ENCODE data around the gene COPS2. TPM values are rescaled to one million over a fixed set of nuclear protein-coding genes. Genes with fewer than 3 reads are reported as not detected.

The COPS2 gene
- total and polyA plus RNA-seq, 9 of the 15 experiments (the other 6 are each of a cell fraction or from before 2014, with no cell fraction given): 66.4 to 154 (median 117) TPM

DNA sequence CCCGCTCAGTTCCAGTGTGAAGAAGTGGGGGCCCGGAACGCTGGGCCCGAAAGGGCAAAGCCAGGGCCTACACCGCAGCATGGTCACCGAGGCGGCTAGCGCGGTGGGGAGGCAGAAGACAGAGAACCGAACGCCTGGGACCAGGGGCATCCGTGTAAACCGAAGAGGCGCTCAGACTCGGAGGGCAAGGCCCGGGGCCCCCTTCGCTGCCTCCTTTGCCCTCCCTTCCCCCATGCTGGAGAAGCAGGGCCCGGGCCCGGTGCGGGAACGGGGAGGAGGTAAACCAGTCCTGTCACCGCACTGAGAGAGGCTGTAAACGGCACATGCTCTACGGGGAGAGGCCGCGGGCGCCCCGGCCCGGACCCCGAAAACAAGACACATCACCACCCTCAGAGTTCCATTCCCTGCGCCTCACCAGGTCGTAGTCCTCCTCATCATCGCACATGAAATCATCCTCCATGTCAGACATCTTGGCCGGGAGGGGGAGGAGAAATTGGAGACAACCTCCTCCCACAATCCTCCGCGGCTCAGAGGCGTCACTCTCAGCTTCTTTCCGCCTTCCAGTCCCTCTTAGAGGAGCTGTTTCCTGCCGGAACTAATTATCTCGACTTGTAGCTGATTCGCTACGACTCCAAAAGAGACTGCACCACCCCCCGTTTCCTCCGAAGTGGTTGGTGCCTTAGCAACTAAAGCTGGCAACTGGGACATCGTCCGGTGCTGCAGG is at the start of gene COPS2 (continued):
- TF ChIP-seq, protein P1, sequence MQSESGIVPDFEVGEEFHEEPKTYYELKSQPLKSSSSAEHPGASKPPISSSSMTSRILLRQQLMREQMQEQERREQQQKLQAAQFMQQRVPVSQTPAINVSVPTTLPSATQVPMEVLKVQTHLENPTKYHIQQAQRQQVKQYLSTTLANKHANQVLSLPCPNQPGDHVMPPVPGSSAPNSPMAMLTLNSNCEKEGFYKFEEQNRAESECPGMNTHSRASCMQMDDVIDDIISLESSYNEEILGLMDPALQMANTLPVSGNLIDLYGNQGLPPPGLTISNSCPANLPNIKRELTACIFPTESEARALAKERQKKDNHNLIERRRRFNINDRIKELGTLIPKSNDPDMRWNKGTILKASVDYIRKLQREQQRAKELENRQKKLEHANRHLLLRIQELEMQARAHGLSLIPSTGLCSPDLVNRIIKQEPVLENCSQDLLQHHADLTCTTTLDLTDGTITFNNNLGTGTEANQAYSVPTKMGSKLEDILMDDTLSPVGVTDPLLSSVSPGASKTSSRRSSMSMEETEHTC (IDR thresholded peaks at IDR 0.05): no peak
- TF ChIP-seq, protein P2, sequence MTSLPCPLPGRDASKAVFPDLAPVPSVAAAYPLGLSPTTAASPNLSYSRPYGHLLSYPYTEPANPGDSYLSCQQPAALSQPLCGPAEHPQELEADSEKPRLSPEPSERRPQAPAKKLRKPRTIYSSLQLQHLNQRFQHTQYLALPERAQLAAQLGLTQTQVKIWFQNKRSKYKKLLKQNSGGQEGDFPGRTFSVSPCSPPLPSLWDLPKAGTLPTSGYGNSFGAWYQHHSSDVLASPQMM (CRISPR knock-in tag; IDR thresholded peaks at IDR 0.05): no peak
- TF ChIP-seq, protein P3, sequence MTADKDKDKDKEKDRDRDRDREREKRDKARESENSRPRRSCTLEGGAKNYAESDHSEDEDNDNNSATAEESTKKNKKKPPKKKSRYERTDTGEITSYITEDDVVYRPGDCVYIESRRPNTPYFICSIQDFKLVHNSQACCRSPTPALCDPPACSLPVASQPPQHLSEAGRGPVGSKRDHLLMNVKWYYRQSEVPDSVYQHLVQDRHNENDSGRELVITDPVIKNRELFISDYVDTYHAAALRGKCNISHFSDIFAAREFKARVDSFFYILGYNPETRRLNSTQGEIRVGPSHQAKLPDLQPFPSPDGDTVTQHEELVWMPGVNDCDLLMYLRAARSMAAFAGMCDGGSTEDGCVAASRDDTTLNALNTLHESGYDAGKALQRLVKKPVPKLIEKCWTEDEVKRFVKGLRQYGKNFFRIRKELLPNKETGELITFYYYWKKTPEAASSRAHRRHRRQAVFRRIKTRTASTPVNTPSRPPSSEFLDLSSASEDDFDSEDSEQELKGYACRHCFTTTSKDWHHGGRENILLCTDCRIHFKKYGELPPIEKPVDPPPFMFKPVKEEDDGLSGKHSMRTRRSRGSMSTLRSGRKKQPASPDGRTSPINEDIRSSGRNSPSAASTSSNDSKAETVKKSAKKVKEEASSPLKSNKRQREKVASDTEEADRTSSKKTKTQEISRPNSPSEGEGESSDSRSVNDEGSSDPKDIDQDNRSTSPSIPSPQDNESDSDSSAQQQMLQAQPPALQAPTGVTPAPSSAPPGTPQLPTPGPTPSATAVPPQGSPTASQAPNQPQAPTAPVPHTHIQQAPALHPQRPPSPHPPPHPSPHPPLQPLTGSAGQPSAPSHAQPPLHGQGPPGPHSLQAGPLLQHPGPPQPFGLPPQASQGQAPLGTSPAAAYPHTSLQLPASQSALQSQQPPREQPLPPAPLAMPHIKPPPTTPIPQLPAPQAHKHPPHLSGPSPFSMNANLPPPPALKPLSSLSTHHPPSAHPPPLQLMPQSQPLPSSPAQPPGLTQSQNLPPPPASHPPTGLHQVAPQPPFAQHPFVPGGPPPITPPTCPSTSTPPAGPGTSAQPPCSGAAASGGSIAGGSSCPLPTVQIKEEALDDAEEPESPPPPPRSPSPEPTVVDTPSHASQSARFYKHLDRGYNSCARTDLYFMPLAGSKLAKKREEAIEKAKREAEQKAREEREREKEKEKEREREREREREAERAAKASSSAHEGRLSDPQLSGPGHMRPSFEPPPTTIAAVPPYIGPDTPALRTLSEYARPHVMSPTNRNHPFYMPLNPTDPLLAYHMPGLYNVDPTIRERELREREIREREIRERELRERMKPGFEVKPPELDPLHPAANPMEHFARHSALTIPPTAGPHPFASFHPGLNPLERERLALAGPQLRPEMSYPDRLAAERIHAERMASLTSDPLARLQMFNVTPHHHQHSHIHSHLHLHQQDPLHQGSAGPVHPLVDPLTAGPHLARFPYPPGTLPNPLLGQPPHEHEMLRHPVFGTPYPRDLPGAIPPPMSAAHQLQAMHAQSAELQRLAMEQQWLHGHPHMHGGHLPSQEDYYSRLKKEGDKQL (CRISPR knock-in tag; IDR thresholded peaks at IDR 0.05; ENCODE audit: borderline replicate concordance): no peak
- 0 out of 2 replicates have a peak, but pooled peaks have one; percentile 11 for TF ChIP-seq ZNF830 (CRISPR knock-in tag; IDR thresholded peaks at IDR 0.05)
- TF ChIP-seq, protein P4, sequence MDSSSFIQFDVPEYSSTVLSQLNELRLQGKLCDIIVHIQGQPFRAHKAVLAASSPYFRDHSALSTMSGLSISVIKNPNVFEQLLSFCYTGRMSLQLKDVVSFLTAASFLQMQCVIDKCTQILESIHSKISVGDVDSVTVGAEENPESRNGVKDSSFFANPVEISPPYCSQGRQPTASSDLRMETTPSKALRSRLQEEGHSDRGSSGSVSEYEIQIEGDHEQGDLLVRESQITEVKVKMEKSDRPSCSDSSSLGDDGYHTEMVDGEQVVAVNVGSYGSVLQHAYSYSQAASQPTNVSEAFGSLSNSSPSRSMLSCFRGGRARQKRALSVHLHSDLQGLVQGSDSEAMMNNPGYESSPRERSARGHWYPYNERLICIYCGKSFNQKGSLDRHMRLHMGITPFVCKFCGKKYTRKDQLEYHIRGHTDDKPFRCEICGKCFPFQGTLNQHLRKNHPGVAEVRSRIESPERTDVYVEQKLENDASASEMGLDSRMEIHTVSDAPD (CRISPR knock-in tag; IDR thresholded peaks at IDR 0.05): no peak
- TF ChIP-seq FOXM1 (IDR thresholded peaks at IDR 0.05; ENCODE audit: low read depth): peak; percentile 24; the same call in 1 of the 2 replicates
- no peak for TF ChIP-seq FOXM1 (CRISPR knock-in tag; IDR thresholded peaks at IDR 0.05; ENCODE audit: low read depth)
- no peak for TF ChIP-seq MCM5 (IDR thresholded peaks at IDR 0.05; ENCODE audit: low read depth)
- TF ChIP-seq ZNF212 (CRISPR knock-in tag; IDR thresholded peaks at IDR 0.05): no peak
- TF ChIP-seq CSDE1 (IDR thresholded peaks at IDR 0.05): peak in 1 of 2 experiments; percentile 67; a peak in 1 of 4 replicates
- TF ChIP-seq FOXK1 (CRISPR knock-in tag; IDR thresholded peaks at IDR 0.05; ENCODE audit: borderline replicate concordance): no peak
- no peak for TF ChIP-seq RBM25 (IDR thresholded peaks at IDR 0.05; ENCODE audit: low read depth, low read length, severe bottlenecking)
- TF ChIP-seq, protein P5, sequence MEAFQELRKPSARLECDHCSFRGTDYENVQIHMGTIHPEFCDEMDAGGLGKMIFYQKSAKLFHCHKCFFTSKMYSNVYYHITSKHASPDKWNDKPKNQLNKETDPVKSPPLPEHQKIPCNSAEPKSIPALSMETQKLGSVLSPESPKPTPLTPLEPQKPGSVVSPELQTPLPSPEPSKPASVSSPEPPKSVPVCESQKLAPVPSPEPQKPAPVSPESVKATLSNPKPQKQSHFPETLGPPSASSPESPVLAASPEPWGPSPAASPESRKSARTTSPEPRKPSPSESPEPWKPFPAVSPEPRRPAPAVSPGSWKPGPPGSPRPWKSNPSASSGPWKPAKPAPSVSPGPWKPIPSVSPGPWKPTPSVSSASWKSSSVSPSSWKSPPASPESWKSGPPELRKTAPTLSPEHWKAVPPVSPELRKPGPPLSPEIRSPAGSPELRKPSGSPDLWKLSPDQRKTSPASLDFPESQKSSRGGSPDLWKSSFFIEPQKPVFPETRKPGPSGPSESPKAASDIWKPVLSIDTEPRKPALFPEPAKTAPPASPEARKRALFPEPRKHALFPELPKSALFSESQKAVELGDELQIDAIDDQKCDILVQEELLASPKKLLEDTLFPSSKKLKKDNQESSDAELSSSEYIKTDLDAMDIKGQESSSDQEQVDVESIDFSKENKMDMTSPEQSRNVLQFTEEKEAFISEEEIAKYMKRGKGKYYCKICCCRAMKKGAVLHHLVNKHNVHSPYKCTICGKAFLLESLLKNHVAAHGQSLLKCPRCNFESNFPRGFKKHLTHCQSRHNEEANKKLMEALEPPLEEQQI (IDR thresholded peaks at IDR 0.05): peak; percentile 76; the same call in 1 of the 2 replicates
- TF ChIP-seq, protein P6, sequence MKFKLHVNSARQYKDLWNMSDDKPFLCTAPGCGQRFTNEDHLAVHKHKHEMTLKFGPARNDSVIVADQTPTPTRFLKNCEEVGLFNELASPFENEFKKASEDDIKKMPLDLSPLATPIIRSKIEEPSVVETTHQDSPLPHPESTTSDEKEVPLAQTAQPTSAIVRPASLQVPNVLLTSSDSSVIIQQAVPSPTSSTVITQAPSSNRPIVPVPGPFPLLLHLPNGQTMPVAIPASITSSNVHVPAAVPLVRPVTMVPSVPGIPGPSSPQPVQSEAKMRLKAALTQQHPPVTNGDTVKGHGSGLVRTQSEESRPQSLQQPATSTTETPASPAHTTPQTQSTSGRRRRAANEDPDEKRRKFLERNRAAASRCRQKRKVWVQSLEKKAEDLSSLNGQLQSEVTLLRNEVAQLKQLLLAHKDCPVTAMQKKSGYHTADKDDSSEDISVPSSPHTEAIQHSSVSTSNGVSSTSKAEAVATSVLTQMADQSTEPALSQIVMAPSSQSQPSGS (CRISPR knock-in tag; IDR thresholded peaks at IDR 0.05): no peak
